Measurements from ENCODE around the gene KDM2B.

Gene KDM2B

GRCh38 chr12:121444842-121445202 lies 136.0 kb downstream of the KDM2B start:
- no peaks in the 10 kb centered on the region for H3K4me1 ChIP-seq (ENCODE audit: insufficient read depth, low read length)
- no peak for ATAC-seq (ENCODE audit: insufficient read depth, low read depth)
- H3K9ac ChIP-seq (ENCODE audit: low read depth, low read length): no peak overlapping the region
- DNase-seq: no peak
- H3K27me3 ChIP-seq (ENCODE audit: insufficient read depth, low read length, poor library complexity): no peaks in the 10 kb centered on the region
- TF ChIP-seq CTCF (IDR thresholded peaks at IDR 0.05; ENCODE audit: borderline replicate concordance, extremely low read depth, low read length, poor library complexity, severe bottlenecking) (peak; percentile 1), EZH2 (IDR thresholded peaks at IDR 0.05; ENCODE audit: borderline replicate concordance, low read depth, low read length, severe bottlenecking) (no peak)
- H2AFZ ChIP-seq (ENCODE audit: low read depth, low read length): no peak overlapping the region
- H3K36me3 ChIP-seq (ENCODE audit: insufficient read depth, low read length): peaks cover 80% of the 10 kb centered on the region
- H3K4me2 ChIP-seq (ENCODE audit: insufficient read depth, low read length): no peak overlapping the region
- H3K79me2 ChIP-seq (ENCODE audit: insufficient read depth, low read length): peaks cover 31% of the 10 kb centered on the region
- H4K20me1 ChIP-seq (ENCODE audit: insufficient read depth, low read length): peaks cover 35% of the 10 kb centered on the region
- no peak overlapping the region for H3K27ac ChIP-seq (ENCODE audit: low read length)
- H3K9me3 ChIP-seq (ENCODE audit: insufficient read depth, low read length, severe bottlenecking): no peaks in the 10 kb centered on the region
- H3K4me3 ChIP-seq (ENCODE audit: low read depth in 1 of 2, low read length in 2 of 2): no peak overlapping the region

GRCh38 chr12:121443911-121444841 lies 136.6 kb downstream of the KDM2B start:
- Histone ChIP-seq H3K27ac (ENCODE audit: low read length) (no peak overlapping the region), H3K27me3 (ENCODE audit: insufficient read depth, low read length, poor library complexity) (no peaks in the 10 kb centered on the region), H3K9me3 (ENCODE audit: insufficient read depth, low read length, severe bottlenecking) (no peaks in the 10 kb centered on the region), H3K4me1 (ENCODE audit: insufficient read depth, low read length) (no peaks in the 10 kb centered on the region), H3K4me2 (ENCODE audit: insufficient read depth, low read length) (no peak overlapping the region), H2AFZ (ENCODE audit: low read depth, low read length) (no peak overlapping the region), H3K79me2 (ENCODE audit: insufficient read depth, low read length) (peaks cover 24% of the 10 kb centered on the region), H3K9ac (ENCODE audit: low read depth, low read length) (no peak overlapping the region), H4K20me1 (ENCODE audit: insufficient read depth, low read length) (peaks cover 32% of the 10 kb centered on the region), H3K36me3 (ENCODE audit: insufficient read depth, low read length) (peaks cover 80% of the 10 kb centered on the region), H3K4me3 (ENCODE audit: low read depth in 1 of 2, low read length in 2 of 2) (no peak overlapping the region)
- ATAC-seq (ENCODE audit: insufficient read depth, low read depth) (no peak), DNase-seq (no peak)
- TF ChIP-seq EZH2 (IDR thresholded peaks at IDR 0.05; ENCODE audit: borderline replicate concordance, low read depth, low read length, severe bottlenecking) (no peak), CTCF (IDR thresholded peaks at IDR 0.05; ENCODE audit: borderline replicate concordance, extremely low read depth, low read length, poor library complexity, severe bottlenecking) (no peak)

- H3K36me3 ChIP-seq (ENCODE audit: insufficient read depth, low read length): peaks cover 80% of the 10 kb centered on the region
- no peaks in the 10 kb centered on the region for H3K4me1 ChIP-seq (ENCODE audit: insufficient read depth, low read length)
- no peak overlapping the region for H2AFZ ChIP-seq (ENCODE audit: low read depth, low read length)
- TF ChIP-seq CTCF (IDR thresholded peaks at IDR 0.05; ENCODE audit: borderline replicate concordance, extremely low read depth, low read length, poor library complexity, severe bottlenecking) (peak; percentile 87), EZH2 (IDR thresholded peaks at IDR 0.05; ENCODE audit: borderline replicate concordance, low read depth, low read length, severe bottlenecking) (no peak)
- no peaks in the 10 kb centered on the region for H3K9me3 ChIP-seq (ENCODE audit: insufficient read depth, low read length, severe bottlenecking)
- H3K27me3 ChIP-seq (ENCODE audit: insufficient read depth, low read length, poor library complexity): no peaks in the 10 kb centered on the region
- no peak overlapping the region for H3K4me2 ChIP-seq (ENCODE audit: insufficient read depth, low read length)
- peaks cover 16% of the 10 kb centered on the region for H3K79me2 ChIP-seq (ENCODE audit: insufficient read depth, low read length)
- peaks cover 25% of the 10 kb centered on the region for H4K20me1 ChIP-seq (ENCODE audit: insufficient read depth, low read length)
- DNase-seq (peak; percentile 66), ATAC-seq (ENCODE audit: insufficient read depth, low read depth) (peak; percentile 83)
- no peak overlapping the region for H3K27ac ChIP-seq (ENCODE audit: low read length)
- H3K4me3 ChIP-seq (ENCODE audit: low read depth in 1 of 2, low read length in 2 of 2): no peak overlapping the region
- H3K9ac ChIP-seq (ENCODE audit: low read depth, low read length): no peak overlapping the region
Observed at GRCh38 chr12:121443193-121443870, 137.5 kb downstream of the KDM2B start.
